SK-N-SH (cell line): ENCODE results near the gene SERPINB8.

Source experiments
- CTCF ChIP-seq: fragments of 200-600 bp; sonication (generic); IDR thresholded peaks from 2 replicates; pipeline ENCODE4 v1.6.1; 2017; ENCODE audit warnings: antibody characterized with exemption, mild to moderate bottlenecking, moderate library complexity
- EP300 ChIP-seq, 2 experiments: IDR thresholded peaks; 2 replicates each; pipeline versions ENCODE4 v1.4.0 to v1.6.1; 2012; ENCODE audit warnings: borderline replicate concordance in 1 of 2, low read depth in 1 of 2, low read length in 1 of 2
- GABPA ChIP-seq: IDR thresholded peaks from 2 replicates; pipeline ENCODE4 v1.4.0; 2012; ENCODE audit warnings: low read depth, mild to moderate bottlenecking
- GATA2 ChIP-seq: sonication (generic); formaldehyde crosslinking; IDR thresholded peaks from 2 replicates; pipeline ENCODE4 v1.5.0; 2020; ENCODE audit warnings: mild to moderate bottlenecking, missing genetic modification reagents
- JUND ChIP-seq: IDR thresholded peaks from 2 replicates; pipeline ENCODE4 v1.4.0; 2012
- MAX ChIP-seq: IDR thresholded peaks from 2 replicates; pipeline ENCODE4 v1.4.0; 2012; ENCODE audit warnings: low read depth
- POLR2AphosphoS5 ChIP-seq: IDR thresholded peaks from 2 replicates; pipeline ENCODE4 v1.6.1; 2012; ENCODE audit warnings: low read depth, low read length
- REST ChIP-seq: IDR thresholded peaks from 2 replicates; pipeline ENCODE4 v1.6.1; 2012; ENCODE audit warnings: mild to moderate bottlenecking, low read depth, low read length, moderate library complexity
- USF1 ChIP-seq: IDR thresholded peaks from 2 replicates; pipeline ENCODE4 v1.4.0; 2012; ENCODE audit warnings: low read depth, borderline replicate concordance
- YY1 ChIP-seq: IDR thresholded peaks from 2 replicates; pipeline ENCODE4 v1.4.0; 2012; ENCODE audit warnings: low read depth, mild to moderate bottlenecking
- ZBTB33 ChIP-seq: IDR thresholded peaks from 2 replicates; pipeline ENCODE4 v1.4.0; 2012; ENCODE audit warnings: low read depth, borderline replicate concordance

GRCh38 chr18:63971320-63972001 is 1.6 kb downstream of the SERPINB8 start:
- TF ChIP-seq USF1 (no peak), GABPA (no peak), CTCF (no peak), JUND (no peak), YY1 (no peak), GATA2 (CRISPR knock-in tag) (no peak), EP300 (IDR thresholded peaks at IDR 0.05; ENCODE audit: borderline replicate concordance in 1 of 2, low read depth in 1 of 2, low read length in 1 of 2) (no peak), POLR2AphosphoS5 (no peak), REST (no peak), ZBTB33 (no peak), MAX (no peak)
